Adipocyte (in vitro differentiated cells): ENCODE measurements around the gene ZBTB24.

Source experiments
- DNase-seq: peaks from one replicate; pipeline ENCODE4 v3.0.0-alpha.2; 2015; ENCODE audit warnings: low read depth
- H3K27me3 ChIP-seq: replicated peaks from 2 replicates; pipeline ENCODE4 v1.7.0; 2013; ENCODE audit warnings: mild to moderate bottlenecking, low read length, moderate library complexity; ENCODE audit not compliant: control insufficient read depth, insufficient read depth
- H3K36me3 ChIP-seq: 2 replicates; pipeline ENCODE4 v1.7.0; 2013; ENCODE audit warnings: low read length, mild to moderate bottlenecking, moderate library complexity; ENCODE audit not compliant: control insufficient read depth, insufficient read depth, severe bottlenecking
- H3K4me1 ChIP-seq: 2 replicates; pipeline ENCODE4 v1.7.0; 2013; ENCODE audit warnings: mild to moderate bottlenecking, low read length, moderate library complexity; ENCODE audit not compliant: control insufficient read depth, insufficient read depth
- H3K4me3 ChIP-seq: 2 replicates; pipeline ENCODE4 v1.7.0; 2013; ENCODE audit warnings: mild to moderate bottlenecking, low read length, moderate library complexity
- H3K9ac ChIP-seq: 2 replicates; pipeline ENCODE4 v1.7.0; 2013; ENCODE audit warnings: mild to moderate bottlenecking, low read length, moderate library complexity
- H3K9me3 ChIP-seq: 2 replicates; pipeline ENCODE4 v1.7.0; 2013; ENCODE audit warnings: mild to moderate bottlenecking, low read length, moderate library complexity; ENCODE audit not compliant: control insufficient read depth

ZBTB24 gene

GRCh38 chr6:109447878-109448555 is 35.0 kb downstream of the ZBTB24 start:
- Histone ChIP-seq H3K27me3 (no peaks in the 10 kb centered on the region), H3K9me3 (no peaks in the 10 kb centered on the region), H3K9ac (no peak overlapping the region), H3K36me3 (peaks cover 48% of the 10 kb centered on the region), H3K4me3 (no peak overlapping the region), H3K4me1 (no peaks in the 10 kb centered on the region)
- DNase-seq: no peak

GRCh38 chr6:109447087-109447486 is 35.9 kb downstream of the ZBTB24 start:
- Histone ChIP-seq H3K4me3 (no peak overlapping the region), H3K36me3 (peaks cover 46% of the 10 kb centered on the region), H3K27me3 (no peaks in the 10 kb centered on the region), H3K9me3 (no peaks in the 10 kb centered on the region), H3K4me1 (no peaks in the 10 kb centered on the region), H3K9ac (no peak overlapping the region)
- DNase-seq: no peak

DNA sequence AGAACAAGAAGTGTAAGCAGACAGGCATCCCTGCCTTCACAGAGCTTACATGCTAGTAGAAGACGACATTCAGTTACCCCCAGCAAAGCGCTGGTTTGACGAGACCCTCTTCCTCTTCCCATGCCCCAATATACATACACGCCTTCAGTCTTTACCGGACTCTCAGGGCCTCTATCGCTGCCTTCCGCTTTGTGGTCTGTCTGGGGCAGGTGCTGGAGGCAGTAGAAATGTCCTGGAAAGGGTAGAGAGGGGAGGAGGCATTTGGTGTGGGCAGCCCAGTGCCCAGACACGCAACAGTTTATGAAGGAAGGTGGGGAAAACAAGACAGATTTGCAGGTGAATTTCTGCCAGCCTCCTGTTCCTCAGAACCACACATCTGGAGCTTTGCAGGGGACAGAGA is 36.5 kb downstream of the ZBTB24 start:
- Histone ChIP-seq H3K36me3 (peaks cover 41% of the 10 kb centered on the region), H3K4me3 (no peak overlapping the region)
- DNase-seq: no peak

GRCh38 chr6:109446072-109446471 is 36.9 kb downstream of the ZBTB24 start:
- H3K4me3 ChIP-seq: no peak overlapping the region
- H3K9ac ChIP-seq: no peak overlapping the region
- peaks cover 39% of the 10 kb centered on the region for H3K36me3 ChIP-seq
- no peak for DNase-seq
- peaks cover 7% of the 10 kb centered on the region for H3K4me1 ChIP-seq
- H3K9me3 ChIP-seq: no peaks in the 10 kb centered on the region
- no peaks in the 10 kb centered on the region for H3K27me3 ChIP-seq

More for the DNA sequence above, 36.5 kb downstream of the ZBTB24 start:
- no peak overlapping the region for H3K9ac ChIP-seq
- no peaks in the 10 kb centered on the region for H3K27me3 ChIP-seq
- peaks cover 2% of the 10 kb centered on the region for H3K4me1 ChIP-seq
- no peaks in the 10 kb centered on the region for H3K9me3 ChIP-seq

DNA sequence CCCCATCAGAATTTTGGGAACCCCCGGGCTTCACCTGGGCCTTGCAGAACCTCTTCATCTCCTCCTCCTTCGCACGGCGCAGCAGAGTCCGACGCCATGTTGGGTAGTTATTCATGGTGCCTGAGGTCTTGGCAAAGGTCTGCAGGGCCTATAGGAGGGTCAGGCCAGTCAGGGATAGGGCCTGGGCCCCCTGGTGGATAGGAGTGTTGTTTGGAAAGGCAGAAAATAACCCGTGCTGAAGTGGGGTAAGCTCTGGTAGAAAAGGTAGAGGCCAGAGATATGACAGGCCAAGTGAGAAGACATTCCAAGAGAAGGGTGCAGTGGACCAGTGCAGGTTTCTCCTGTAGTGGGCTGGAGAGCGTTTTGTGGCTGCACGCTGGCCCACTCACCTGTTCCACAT is 37.6 kb downstream of the ZBTB24 start:
- Histone ChIP-seq H3K4me1 (peaks cover 7% of the 10 kb centered on the region), H3K27me3 (no peaks in the 10 kb centered on the region), H3K4me3 (no peak overlapping the region), H3K9me3 (no peaks in the 10 kb centered on the region), H3K9ac (no peak overlapping the region), H3K36me3 (peaks cover 39% of the 10 kb centered on the region)
- no peak for DNase-seq

GRCh38 chr6:109443425-109443950 is 39.5 kb downstream of the ZBTB24 start:
- peaks cover 39% of the 10 kb centered on the region for H3K36me3 ChIP-seq
- H3K9ac ChIP-seq: no peak overlapping the region
- H3K4me1 ChIP-seq: peaks cover 19% of the 10 kb centered on the region
- H3K27me3 ChIP-seq: no peaks in the 10 kb centered on the region
- no peak overlapping the region for H3K4me3 ChIP-seq
- H3K9me3 ChIP-seq: no peaks in the 10 kb centered on the region
- no peak for DNase-seq

GRCh38 chr6:109442393-109442924 is 40.6 kb downstream of the ZBTB24 start:
- no peak for DNase-seq
- no peaks in the 10 kb centered on the region for H3K27me3 ChIP-seq
- H3K4me1 ChIP-seq: peaks cover 19% of the 10 kb centered on the region
- H3K9me3 ChIP-seq: no peaks in the 10 kb centered on the region
- no peak overlapping the region for H3K9ac ChIP-seq
- H3K4me3 ChIP-seq: no peak overlapping the region
- H3K36me3 ChIP-seq: peaks cover 39% of the 10 kb centered on the region

GRCh38 chr6:109441069-109441816 is 41.8 kb downstream of the ZBTB24 start:
- Histone ChIP-seq H3K4me3 (peak overlapping the region; percentile 94), H3K9ac (peak overlapping the region; percentile 94), H3K4me1 (peaks cover 19% of the 10 kb centered on the region), H3K9me3 (no peaks in the 10 kb centered on the region), H3K27me3 (no peaks in the 10 kb centered on the region), H3K36me3 (peaks cover 33% of the 10 kb centered on the region)
- peak; percentile 73 for DNase-seq

GRCh38 chr6:109440331-109441068 is 42.5 kb downstream of the ZBTB24 start, which contains the start of the genes PPIL6 and SMPD2:
TSS of gene PPIL6 (minus strand) at chr6:109440628. CDS start at chr6:109440590, 38 bp downstream.
TSS of gene SMPD2 (plus strand) at chr6:109440724. CDS start at chr6:109441122, 398 bp downstream.
- peak within 1 kb of the TSS; percentile 94 for H3K9ac ChIP-seq
- peaks cover 26% of the 10 kb centered on the region for H3K36me3 ChIP-seq
- peaks cover 19% of the 10 kb centered on the region for H3K4me1 ChIP-seq
- H3K9me3 ChIP-seq: no peaks in the 10 kb centered on the region
- peak within 1 kb of the TSS; percentile 94 for H3K4me3 ChIP-seq
- peak; percentile 96 for DNase-seq
- H3K27me3 ChIP-seq: no peaks in the 10 kb centered on the region

- peaks cover 25% of the 10 kb centered on the region for H3K4me1 ChIP-seq
- DNase-seq: no peak
- no peak overlapping the region for H3K9ac ChIP-seq
- no peaks in the 10 kb centered on the region for H3K27me3 ChIP-seq
- H3K36me3 ChIP-seq: no peaks in the 10 kb centered on the region
- H3K4me3 ChIP-seq: no peak overlapping the region
- no peaks in the 10 kb centered on the region for H3K9me3 ChIP-seq
Measured at GRCh38 chr6:109436041-109436440, 47.0 kb downstream of the ZBTB24 start.

DNA sequence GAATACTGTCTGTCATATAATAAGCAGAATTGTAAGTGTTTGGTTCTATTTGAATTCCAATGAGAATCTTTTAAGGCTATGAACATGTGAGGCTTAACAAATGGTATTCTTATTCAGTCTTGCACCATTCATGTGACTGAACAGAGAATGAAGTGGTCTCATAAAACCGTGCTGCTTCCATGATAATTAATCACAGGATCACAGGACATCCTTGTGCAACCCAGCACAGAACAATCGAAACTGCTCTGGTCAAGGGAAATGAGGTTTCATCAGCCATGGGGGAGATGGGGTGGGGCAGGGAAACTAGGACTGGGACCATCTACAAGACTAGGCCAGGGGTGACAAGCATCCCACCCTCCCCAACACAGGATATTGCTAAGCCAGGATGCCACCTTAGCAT is 48.6 kb downstream of the ZBTB24 start:
- no peak for DNase-seq
- Histone ChIP-seq H3K4me3 (no peak overlapping the region), H3K9ac (no peak overlapping the region), H3K9me3 (no peaks in the 10 kb centered on the region), H3K27me3 (no peaks in the 10 kb centered on the region), H3K4me1 (peaks cover 21% of the 10 kb centered on the region), H3K36me3 (no peaks in the 10 kb centered on the region)
